Fibroblast of pulmonary artery (primary cell): ENCODE results near the gene CLN6.
A peak's percentile ranks its signal among the peaks of the same experiment; 100 is the strongest.

ENCODE experiments used
- DNase-seq: peaks from one replicate; pipeline ENCODE4 v3.0.0-alpha.2; 2010; ENCODE audit warnings: low read depth
- H3K4me3 ChIP-seq: replicated peaks from 2 replicates; pipeline ENCODE4 v1.5.1; 2011; ENCODE audit warnings: low read depth, mild to moderate bottlenecking, control low read depth, low read length, moderate library complexity
- CTCF ChIP-seq: IDR thresholded peaks from 2 replicates; pipeline ENCODE4 v1.5.1; 2011; ENCODE audit warnings: mild to moderate bottlenecking, control low read depth, low read length, inconsistent platforms; ENCODE audit errors: missing control alignments

Gene CLN6

DNA sequence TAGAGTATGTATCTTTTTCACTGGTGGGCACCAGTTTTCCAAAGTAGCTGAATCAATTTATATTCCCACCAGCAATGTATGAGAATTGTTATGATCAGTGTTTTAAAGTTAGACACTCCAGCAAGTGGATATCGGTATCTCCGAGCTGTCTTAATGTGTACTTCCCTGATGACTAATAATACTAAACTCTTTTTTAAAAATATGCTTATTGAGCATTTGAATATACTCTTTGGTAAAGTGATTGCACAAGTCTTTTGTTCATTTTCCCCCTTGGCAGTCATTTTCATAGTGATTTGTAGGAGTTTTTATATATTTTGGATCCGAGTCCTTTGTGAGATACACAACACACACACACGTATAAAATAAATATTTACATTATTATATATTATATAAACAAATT lies 35.6 kb upstream of the CLN6 start:
- no peak for DNase-seq
- no peak for TF ChIP-seq CTCF
- H3K4me3 ChIP-seq = no peak overlapping the region

DNA sequence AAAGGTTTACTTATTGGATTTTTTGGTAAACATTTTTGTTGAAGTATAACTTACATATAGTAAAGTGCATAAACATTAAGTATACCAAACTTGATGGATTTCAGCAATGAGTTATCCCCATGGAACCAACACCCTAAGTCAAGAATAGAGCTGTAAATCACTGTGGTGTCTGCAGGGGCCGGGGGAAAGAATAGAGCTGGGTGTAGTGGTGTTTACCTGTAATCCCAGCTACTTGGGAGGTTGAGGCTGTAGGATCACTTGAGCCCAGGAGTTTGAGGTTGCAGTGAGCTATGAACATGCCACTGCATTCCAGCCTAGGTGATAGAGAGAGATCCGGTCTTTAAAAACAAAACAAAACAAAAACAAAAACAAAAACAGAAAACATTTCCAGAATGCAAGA lies 34.8 kb upstream of the CLN6 start:
- H3K4me3 ChIP-seq = no peak overlapping the region
- TF ChIP-seq CTCF = no peak
- DNase-seq = no peak

DNA sequence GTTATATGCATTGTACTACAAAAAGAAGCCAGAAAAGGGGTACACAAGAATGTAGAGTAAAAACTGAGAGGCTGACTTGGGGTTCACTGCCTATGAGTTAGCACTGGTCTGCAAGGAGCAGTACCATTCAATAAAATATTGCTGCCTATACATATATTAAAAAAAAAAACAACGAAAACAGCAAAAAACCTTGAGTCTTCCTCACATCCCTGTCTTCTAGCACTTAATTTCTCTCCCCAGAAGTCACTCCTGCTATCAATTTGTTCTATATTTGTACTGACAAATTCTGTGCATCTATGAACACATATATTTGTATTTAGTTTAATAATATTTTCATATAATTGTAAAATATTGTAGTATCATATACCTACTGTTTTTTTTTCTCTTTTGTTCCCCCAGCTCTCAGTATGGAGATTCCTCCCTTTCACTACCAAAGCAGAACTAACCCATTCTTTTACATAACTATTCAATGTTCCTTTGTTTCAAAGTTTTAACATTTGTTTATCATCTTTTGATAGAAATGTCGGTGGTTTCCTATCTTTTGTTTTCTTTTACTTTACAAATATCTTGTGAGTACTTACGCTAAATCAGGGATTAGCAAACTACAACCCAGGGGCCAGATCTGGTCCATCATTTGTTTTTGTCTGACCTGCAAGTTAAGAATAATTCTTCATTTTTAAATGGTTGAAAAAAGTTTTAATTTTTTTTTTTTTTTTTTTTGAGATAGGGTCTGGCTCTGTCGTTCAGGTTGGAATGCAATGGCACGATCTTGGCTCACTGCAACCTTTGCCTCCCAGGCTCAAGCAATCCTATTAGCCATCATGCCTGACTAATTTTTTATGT lies 33.2 kb upstream of the CLN6 start:
- DNase-seq = no peak
- H3K4me3 ChIP-seq = no peak overlapping the region
- no peak for TF ChIP-seq CTCF

DNA sequence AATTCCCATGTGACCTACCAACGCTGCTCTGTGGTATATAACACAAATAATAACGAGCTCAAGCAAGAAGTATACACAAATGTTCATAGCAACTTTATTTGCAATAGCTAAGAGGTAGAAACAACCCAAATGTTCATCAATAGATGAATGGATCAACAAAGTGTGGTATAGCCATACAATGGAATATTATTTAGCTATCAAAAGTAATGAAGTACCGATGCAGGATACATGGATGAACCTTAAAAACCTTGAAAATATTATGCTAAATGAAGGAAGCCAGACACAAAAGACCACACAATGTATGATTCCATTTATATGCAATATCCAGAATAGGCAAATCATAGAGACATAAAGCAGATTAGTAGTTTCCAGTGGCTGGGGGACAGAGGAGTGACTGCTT lies 32.5 kb upstream of the CLN6 start:
- no peak for DNase-seq

GRCh38 chr15:68261241-68261640 lies 31.7 kb upstream of the CLN6 start:
- TF ChIP-seq CTCF = no peak
- DNase-seq = no peak
- no peak overlapping the region for H3K4me3 ChIP-seq

More for the DNA sequence above, 32.5 kb upstream of the CLN6 start:
- no peak for TF ChIP-seq CTCF
- H3K4me3 ChIP-seq = no peak overlapping the region

GRCh38 chr15:68259883-68260282 lies 30.4 kb upstream of the CLN6 start:
- DNase-seq = no peak
- no peak for TF ChIP-seq CTCF
- H3K4me3 ChIP-seq = no peak overlapping the region

DNA sequence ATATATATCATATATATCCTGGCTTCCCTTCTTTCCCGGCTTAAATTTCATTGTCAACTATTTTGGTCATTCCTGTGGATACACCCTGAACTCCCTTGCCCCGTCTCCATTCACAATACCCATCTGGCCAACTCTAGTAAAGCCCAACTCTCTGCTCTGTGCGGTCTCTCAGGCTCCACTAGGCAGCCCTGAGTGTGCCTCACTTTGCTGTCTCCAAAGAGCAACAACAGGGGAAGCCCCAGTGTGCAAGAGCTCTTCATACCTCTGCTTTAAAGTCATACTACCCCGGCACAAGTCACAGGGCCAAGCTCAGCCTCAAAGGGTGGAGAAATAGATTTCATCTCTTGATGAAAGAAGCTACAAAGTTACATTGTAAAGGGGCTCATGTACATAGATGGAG lies 29.2 kb upstream of the CLN6 start:
- DNase-seq = peak; percentile 34
- TF ChIP-seq CTCF = no peak

More for the DNA sequence above, 29.2 kb upstream of the CLN6 start:
- H3K4me3 ChIP-seq = no peak overlapping the region
